ENCODE measurements around the gene CHST6.

DNA sequence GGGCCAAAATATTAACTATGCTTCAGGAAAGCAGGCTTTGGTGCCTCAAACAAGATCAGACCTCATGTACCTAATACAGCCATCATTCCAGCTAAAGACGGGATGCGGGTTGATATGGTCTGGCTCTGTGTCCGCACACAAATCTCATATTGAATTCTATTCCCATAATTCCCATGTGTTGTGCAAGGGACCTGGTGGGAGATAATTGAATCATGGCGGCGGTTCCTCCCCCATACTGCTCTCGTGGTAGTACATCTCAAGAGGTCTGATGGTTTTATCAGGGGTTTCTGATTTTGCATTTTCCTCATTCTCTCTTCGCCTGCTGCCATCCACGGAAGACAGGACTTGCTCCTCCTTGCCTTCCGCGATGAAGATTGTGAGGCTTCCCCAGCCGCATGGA lies 19.1 kb upstream of the CHST6 start:
- TF ChIP-seq POLR2A (IDR thresholded peaks at IDR 0.05; ENCODE audit: low read depth, low read length), result no peak
- TF ChIP-seq, protein P1, sequence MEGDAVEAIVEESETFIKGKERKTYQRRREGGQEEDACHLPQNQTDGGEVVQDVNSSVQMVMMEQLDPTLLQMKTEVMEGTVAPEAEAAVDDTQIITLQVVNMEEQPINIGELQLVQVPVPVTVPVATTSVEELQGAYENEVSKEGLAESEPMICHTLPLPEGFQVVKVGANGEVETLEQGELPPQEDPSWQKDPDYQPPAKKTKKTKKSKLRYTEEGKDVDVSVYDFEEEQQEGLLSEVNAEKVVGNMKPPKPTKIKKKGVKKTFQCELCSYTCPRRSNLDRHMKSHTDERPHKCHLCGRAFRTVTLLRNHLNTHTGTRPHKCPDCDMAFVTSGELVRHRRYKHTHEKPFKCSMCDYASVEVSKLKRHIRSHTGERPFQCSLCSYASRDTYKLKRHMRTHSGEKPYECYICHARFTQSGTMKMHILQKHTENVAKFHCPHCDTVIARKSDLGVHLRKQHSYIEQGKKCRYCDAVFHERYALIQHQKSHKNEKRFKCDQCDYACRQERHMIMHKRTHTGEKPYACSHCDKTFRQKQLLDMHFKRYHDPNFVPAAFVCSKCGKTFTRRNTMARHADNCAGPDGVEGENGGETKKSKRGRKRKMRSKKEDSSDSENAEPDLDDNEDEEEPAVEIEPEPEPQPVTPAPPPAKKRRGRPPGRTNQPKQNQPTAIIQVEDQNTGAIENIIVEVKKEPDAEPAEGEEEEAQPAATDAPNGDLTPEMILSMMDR (IDR thresholded peaks at IDR 0.05 in 2 of 3, conservative IDR thresholded peaks at IDR 0.05 in 1 of 3; ENCODE audit: control insufficient read depth in 2 of 3, extremely low read depth in 1 of 3, insufficient read depth in 1 of 3, low read depth in 3 of 3, low read length in 3 of 3), result no peak
- TF ChIP-seq ETV6 (conservative IDR thresholded peaks at IDR 0.05 in 1 of 2, IDR thresholded peaks at IDR 0.05 in 1 of 2; ENCODE audit: borderline replicate concordance in 1 of 2, low read depth in 1 of 2), result no peak
- TF ChIP-seq, protein P2, sequence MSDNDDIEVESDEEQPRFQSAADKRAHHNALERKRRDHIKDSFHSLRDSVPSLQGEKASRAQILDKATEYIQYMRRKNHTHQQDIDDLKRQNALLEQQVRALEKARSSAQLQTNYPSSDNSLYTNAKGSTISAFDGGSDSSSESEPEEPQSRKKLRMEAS (IDR thresholded peaks at IDR 0.05; ENCODE audit: low read depth, low read length), result no peak
- no peak for TF ChIP-seq CREM (IDR thresholded peaks at IDR 0.05; ENCODE audit: low read depth)
- no peak for TF ChIP-seq FOS (IDR thresholded peaks at IDR 0.05; ENCODE audit: borderline replicate concordance, extremely low read depth, insufficient read length)
- no peak for TF ChIP-seq YY1 (IDR thresholded peaks at IDR 0.05; ENCODE audit: low read depth, low read length)
- TF ChIP-seq, protein P3, sequence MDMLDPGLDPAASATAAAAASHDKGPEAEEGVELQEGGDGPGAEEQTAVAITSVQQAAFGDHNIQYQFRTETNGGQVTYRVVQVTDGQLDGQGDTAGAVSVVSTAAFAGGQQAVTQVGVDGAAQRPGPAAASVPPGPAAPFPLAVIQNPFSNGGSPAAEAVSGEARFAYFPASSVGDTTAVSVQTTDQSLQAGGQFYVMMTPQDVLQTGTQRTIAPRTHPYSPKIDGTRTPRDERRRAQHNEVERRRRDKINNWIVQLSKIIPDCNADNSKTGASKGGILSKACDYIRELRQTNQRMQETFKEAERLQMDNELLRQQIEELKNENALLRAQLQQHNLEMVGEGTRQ (IDR thresholded peaks at IDR 0.05; ENCODE audit: borderline replicate concordance, low read depth, low read length), result no peak
- TF ChIP-seq GABPA (IDR thresholded peaks at IDR 0.05; ENCODE audit: low read depth), result no peak
- TF ChIP-seq CEBPB (IDR thresholded peaks at IDR 0.05; ENCODE audit: borderline replicate concordance in 1 of 2, low read depth in 2 of 2, low read length in 2 of 2), result no peak
- TF ChIP-seq STAT3 (IDR thresholded peaks at IDR 0.05; ENCODE audit: low read depth, low read length), result no peak

Measured in GM12878 (cell line).